DMS153 treated with DMSO at 0.1 percent for 48 hours (cell line): ENCODE data around the gene HBD.

Experiments used
- DNase-seq: peaks from one replicate; lab custom pipeline; 2025; ENCODE audit not compliant: unreplicated experiment; lab: John Stamatoyannopoulos, UW

Gene HBD

DNA sequence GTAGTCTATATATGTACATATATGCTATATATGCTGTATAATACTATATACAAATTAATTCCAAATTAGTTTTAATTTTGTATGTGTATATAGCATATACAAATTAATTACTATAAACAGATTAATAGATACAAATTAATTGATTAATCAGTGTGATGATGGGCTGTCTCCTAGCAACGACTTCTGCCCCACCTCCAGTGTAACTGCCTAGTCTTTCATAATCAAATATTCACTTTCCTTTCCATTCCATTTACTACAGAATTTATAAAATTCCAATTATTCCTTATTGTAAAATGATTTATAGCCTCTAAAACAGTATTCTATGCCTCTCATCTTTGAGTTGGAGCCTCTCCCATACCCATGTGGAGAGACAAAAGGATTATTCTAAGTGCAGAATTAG lies 976 bp downstream of the HBD start:
- no peak for DNase-seq

GRCh38 chr11:5232821-5233220 lies 1.5 kb downstream of the HBD start:
- no peak for DNase-seq

DNA sequence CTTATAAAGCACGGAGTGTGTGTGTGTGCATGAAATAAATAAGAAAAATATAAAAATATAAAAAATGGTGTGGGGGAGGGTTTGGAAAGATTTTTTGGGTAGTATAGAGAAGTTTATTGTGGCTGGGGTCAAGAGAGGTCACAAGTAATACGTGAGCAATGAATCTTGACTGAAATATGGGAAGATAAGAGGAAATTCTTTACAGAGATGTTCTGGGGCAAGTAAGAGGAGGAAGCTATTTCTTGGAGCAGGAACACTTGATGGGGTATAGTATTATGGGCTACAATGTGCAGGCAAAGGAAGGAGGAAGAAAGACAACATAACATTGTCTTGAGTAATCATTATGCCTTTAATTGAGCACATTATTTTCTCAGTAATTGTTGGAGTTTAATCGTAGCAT lies 2.1 kb downstream of the HBD start:
- DNase-seq = no peak

DNA sequence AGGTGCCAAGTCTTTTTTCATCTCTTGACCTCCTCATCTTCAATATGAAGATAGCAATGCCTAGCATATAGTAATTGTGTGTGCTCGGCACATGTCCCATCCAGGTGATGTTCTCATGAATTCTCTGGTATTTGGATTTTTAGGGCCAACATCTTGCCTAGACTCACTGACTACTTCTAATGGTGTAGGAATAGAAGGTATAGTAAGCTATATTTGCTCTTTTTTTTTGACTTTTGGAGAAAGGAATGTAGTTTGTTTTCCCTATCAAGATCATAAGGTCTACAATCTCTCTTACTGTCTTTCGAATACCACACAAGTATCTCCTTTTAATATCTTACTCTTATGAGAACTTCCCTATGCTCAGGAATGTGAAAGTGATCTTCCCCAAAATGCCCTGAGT lies 3.2 kb downstream of the HBD start:
- no peak for DNase-seq

GRCh38 chr11:5230266-5230665 lies 4.0 kb downstream of the HBD start:
- no peak for DNase-seq

DNA sequence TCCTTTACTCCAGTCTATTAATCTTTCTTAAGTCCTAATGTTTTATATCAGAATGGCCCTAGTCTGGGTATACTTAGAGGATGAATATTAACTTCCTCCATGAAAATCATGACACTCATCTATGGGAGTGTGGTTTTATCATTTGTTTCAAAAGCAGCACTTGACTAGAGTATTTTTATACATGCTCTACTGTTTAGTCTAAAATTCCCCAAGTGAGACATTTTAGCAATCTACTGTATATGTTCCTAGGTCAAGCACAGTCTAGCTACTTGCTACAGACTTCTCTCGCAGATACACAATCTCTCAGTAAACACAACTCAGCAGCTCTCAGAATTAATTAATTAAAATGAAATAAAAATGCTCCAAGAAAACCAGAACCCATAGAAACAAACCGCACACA lies 4.5 kb downstream of the HBD start:
- no peak for DNase-seq

DNA sequence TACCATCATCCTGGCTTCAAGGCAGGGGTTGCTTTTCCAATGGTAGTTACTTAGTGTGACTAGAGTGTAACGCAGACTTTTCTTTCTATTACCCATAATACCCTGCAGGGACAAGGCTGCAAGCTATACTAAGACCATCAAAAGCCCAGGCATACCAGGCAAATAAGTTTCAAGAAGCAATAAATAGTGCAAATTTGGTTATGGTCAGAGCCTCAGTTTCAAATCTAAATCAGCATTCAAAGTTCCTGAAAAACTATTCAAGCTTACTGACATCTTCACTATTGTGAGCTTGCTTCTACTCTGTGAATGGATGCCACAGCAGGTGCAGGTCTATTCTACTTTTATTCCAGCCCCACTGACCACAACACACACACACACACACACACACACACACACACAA lies 4.9 kb downstream of the HBD start:
- DNase-seq = no peak

- DNase-seq = no peak
Measured at GRCh38 chr11:5228124-5228523, 6.2 kb downstream of the HBD start.

GRCh38 chr11:5227681-5228080 lies 6.6 kb downstream of the HBD start:
- no peak for DNase-seq

DNA sequence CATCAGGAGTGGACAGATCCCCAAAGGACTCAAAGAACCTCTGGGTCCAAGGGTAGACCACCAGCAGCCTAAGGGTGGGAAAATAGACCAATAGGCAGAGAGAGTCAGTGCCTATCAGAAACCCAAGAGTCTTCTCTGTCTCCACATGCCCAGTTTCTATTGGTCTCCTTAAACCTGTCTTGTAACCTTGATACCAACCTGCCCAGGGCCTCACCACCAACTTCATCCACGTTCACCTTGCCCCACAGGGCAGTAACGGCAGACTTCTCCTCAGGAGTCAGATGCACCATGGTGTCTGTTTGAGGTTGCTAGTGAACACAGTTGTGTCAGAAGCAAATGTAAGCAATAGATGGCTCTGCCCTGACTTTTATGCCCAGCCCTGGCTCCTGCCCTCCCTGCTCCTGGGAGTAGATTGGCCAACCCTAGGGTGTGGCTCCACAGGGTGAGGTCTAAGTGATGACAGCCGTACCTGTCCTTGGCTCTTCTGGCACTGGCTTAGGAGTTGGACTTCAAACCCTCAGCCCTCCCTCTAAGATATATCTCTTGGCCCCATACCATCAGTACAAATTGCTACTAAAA lies 7.5 kb downstream of the HBD start, which contains the start of gene HBB:
Gene HBB, minus strand, starts transcription at position 340 of the 579 bp plus-strand sequence. Its CDS starts 50 bp downstream, at position 290.
- DNase-seq = no peak

DNA sequence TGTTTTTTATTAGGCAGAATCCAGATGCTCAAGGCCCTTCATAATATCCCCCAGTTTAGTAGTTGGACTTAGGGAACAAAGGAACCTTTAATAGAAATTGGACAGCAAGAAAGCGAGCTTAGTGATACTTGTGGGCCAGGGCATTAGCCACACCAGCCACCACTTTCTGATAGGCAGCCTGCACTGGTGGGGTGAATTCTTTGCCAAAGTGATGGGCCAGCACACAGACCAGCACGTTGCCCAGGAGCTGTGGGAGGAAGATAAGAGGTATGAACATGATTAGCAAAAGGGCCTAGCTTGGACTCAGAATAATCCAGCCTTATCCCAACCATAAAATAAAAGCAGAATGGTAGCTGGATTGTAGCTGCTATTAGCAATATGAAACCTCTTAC lies 8.8 kb downstream of the HBD start:
- no peak for DNase-seq

- DNase-seq = no peak
Measured at GRCh38 chr11:5224538-5225479, 9.5 kb downstream of the HBD start.

- DNase-seq = no peak
Measured at GRCh38 chr11:5223686-5224085, 10.6 kb downstream of the HBD start.

DNA sequence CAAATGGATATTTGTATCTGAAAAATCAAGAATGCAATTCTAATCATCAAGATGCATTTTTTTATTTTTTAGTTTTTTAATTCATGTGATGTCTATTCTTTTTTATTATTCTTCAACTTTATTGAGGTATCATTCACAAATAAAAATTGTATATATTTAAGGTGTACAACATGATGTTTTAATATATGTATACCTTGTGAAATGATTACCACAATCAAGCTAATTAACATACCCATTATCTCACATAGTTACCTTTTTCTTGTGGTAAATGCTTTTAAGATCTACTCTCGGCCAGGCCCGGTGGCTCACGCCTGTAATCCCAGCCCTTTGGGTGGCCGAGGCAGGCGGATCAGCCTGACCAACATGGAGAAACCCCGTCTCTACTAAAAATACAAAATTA lies 11.1 kb downstream of the HBD start:
- no peak for DNase-seq

- DNase-seq = no peak
Measured at GRCh38 chr11:5210376-5210885, 23.9 kb downstream of the HBD start.

GRCh38 chr11:5204787-5205186 lies 29.5 kb downstream of the HBD start:
- DNase-seq = no peak

- DNase-seq = no peak
Measured at GRCh38 chr11:5203366-5203765, 30.9 kb downstream of the HBD start.

GRCh38 chr11:5200582-5200981 lies 33.7 kb downstream of the HBD start, which contains the start of gene OR51V1:
Gene OR51V1 (minus strand): TSS chr11:5200682. CDS start chr11:5200682, 0 bp downstream.
- DNase-seq = no peak

GRCh38 chr11:5198285-5198684 lies 36.0 kb downstream of the HBD start:
- DNase-seq = no peak

- DNase-seq = no peak
Measured at GRCh38 chr11:5197536-5197935, 36.7 kb downstream of the HBD start.

- DNase-seq = no peak
Measured at GRCh38 chr11:5196731-5197130, 37.6 kb downstream of the HBD start.

- no peak for DNase-seq
Measured at GRCh38 chr11:5196067-5196466, 38.2 kb downstream of the HBD start.
